Ovary (tissue), 3 donors: ENCODE results near the gene METTL5.

Experiments
- EP300 ChIP-seq: sonication (generic); formaldehyde crosslinking; IDR thresholded peaks from one replicate; pipeline ENCODE4 v1.6.1; 2017; ENCODE audit warnings: antibody characterized with exemption
- TF ChIP-seq, protein P1 (sequence below), 3 donors: fragments of 450-650 bp in 2 of 3; fragments of 200-600 bp in 1 of 3; IDR thresholded peaks; one replicate each; pipeline versions ENCODE4 v1.5.1 to v1.8.0; 2016 to 2022; ENCODE audit warnings: antibody characterized with exemption in 3 of 3, mild to moderate bottlenecking in 1 of 3
- donor health status: DM: no; HTN: no; CAD: no.

DNA sequence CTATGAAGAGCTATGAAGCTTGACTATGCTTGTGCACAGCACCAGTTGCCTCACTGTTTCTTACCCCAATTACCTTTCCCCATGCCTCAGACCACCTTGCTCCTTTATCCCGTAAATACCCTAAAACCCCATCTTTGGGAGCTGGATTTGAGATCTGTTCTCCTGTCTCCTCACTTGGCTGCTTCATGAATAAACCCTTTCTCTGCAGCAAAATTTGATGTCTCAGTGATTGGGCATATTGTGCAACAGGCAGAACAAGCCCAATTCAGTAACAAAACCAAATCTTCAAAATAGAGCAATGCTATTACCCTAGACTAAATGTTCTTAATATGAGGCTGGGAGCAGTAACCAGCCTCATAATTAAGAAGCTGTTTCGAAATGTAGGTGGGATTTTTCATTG is 29.5 kb downstream of the METTL5 start:
- TF ChIP-seq, protein P1, sequence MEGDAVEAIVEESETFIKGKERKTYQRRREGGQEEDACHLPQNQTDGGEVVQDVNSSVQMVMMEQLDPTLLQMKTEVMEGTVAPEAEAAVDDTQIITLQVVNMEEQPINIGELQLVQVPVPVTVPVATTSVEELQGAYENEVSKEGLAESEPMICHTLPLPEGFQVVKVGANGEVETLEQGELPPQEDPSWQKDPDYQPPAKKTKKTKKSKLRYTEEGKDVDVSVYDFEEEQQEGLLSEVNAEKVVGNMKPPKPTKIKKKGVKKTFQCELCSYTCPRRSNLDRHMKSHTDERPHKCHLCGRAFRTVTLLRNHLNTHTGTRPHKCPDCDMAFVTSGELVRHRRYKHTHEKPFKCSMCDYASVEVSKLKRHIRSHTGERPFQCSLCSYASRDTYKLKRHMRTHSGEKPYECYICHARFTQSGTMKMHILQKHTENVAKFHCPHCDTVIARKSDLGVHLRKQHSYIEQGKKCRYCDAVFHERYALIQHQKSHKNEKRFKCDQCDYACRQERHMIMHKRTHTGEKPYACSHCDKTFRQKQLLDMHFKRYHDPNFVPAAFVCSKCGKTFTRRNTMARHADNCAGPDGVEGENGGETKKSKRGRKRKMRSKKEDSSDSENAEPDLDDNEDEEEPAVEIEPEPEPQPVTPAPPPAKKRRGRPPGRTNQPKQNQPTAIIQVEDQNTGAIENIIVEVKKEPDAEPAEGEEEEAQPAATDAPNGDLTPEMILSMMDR (IDR thresholded peaks at IDR 0.05): no peak
- TF ChIP-seq EP300: no peak
